Cardiac fibroblast (primary cell): ENCODE data around the gene PLPP4.
A peak's percentile ranks its signal among the peaks of the same experiment; 100 is the strongest.

Source experiments
- DNase-seq, 2 donors: peaks; one replicate each; pipeline versions ENCODE4 v3.0.0 to v3.0.0-alpha.2; 2010; ENCODE audit warnings: low read depth in 2 of 2
- H3K4me3 ChIP-seq, 2 donors: replicated peaks in 1 of 2; 1 replicate in 1 of 2; 2 replicates in 1 of 2; pipeline ENCODE4 v1.5.1; 2011; ENCODE audit warnings: low read depth in 2 of 2, low read length in 2 of 2, mild to moderate bottlenecking in 2 of 2, moderate library complexity in 1 of 2
- TF ChIP-seq, protein P1 (sequence below): IDR thresholded peaks from one replicate; pipeline ENCODE4 v1.5.1; 2011; ENCODE audit warnings: low read depth, mild to moderate bottlenecking, low read length, inconsistent platforms

Gene PLPP4

DNA sequence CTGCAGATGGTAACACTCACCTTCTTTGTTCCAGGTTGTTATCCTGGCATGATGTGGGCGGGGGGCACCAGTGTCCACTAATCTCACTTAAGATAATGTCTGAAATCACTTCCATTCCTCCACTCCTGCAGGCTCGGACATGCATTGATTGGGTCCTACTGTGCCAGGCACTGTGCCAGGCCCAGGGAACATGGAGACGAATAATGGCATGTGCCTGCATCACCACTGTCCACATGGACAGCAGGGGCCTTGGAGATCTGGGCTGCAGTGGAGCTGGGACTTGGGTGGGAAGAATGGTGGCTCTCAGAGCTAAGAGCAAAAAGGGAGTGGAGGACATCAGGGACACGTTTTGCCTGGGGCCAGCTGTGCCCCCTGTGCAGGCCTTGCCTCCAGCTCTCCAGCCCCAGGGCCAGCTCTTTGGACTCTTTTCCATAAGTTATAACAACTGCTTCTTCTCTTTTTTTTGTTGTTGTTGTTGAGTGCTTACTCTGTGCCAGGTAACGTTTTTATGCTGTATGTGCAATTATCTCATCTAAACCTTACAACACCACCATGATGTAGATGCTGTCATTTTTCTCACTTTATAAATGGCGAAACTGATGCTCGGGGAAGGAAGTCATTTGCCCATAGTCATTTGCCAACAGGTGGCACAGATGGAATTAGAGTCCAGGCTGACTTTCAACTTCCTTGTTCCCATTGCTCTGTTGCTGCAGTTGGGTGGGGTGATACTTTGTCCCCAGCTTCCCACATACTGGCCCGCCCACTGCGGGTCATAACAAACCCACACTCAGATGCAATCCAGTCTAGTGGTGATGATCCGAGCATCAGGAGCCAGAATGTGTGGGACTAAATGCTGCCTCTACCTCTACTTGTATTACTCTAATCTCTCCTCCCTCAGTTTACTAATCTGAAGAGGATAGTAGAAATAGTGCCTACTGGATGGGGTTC lies 19.1 kb downstream of the PLPP4 start:
- DNase-seq, result no peak
- H3K4me3 ChIP-seq, result no peak overlapping the region
- TF ChIP-seq, protein P1, sequence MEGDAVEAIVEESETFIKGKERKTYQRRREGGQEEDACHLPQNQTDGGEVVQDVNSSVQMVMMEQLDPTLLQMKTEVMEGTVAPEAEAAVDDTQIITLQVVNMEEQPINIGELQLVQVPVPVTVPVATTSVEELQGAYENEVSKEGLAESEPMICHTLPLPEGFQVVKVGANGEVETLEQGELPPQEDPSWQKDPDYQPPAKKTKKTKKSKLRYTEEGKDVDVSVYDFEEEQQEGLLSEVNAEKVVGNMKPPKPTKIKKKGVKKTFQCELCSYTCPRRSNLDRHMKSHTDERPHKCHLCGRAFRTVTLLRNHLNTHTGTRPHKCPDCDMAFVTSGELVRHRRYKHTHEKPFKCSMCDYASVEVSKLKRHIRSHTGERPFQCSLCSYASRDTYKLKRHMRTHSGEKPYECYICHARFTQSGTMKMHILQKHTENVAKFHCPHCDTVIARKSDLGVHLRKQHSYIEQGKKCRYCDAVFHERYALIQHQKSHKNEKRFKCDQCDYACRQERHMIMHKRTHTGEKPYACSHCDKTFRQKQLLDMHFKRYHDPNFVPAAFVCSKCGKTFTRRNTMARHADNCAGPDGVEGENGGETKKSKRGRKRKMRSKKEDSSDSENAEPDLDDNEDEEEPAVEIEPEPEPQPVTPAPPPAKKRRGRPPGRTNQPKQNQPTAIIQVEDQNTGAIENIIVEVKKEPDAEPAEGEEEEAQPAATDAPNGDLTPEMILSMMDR, result no peak

DNA sequence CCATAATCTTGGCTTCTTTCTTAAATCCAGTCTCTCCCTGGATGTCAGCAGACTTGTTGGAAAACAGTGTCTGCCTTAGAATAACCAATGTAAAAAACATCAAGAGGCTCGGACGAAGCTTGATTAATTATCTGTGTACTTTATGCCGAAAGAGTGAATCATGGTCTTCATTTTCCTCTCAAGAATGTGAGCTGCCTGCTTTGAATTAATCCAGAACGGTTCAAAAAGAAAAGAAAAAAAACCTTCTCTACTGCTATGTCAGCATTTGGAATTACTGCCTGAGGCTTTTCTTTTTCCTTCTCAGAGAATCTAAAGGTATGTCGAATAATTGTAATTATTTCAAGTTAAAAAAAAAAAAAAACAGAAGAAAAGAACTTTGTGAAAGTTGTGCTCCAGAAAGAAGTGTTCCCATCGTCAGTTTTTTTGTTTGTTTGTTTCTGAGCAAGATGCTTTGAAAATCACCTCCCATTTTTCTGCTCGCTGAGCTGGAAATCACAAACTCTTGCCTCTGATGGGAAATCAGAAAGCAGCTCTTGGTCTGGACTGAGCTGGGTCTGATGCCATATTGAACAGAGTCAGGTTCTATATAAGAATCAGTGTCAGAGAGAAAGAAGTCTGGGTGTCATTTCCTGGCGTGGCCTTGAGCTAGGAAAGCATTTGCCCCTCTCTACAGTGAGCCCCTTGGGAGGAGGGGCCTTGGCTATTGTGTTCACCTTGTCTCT lies 20.2 kb downstream of the PLPP4 start:
- no peak overlapping the region for H3K4me3 ChIP-seq
- TF ChIP-seq, protein P1, result no peak
- peak in 1 of 2 donors; percentile 40 for DNase-seq

DNA sequence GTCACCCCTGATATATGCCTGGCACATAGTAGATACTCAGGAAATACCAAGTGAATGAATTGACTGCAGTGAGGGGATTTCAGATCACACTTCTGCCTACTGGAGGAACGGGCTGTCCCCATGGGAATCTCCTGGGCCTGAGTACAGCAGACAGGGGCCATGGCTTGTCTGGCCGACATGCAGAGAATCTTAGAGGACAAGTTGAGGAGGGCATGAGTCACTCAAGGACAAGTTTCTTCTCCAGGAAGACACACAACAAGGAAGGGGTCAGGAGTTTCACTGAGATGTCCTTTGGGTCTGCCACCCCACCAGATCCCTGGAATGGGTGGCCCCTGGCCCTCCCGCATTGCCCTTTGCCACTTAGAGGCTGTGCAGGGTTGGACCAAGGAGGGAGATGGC lies 20.7 kb downstream of the PLPP4 start:
- H3K4me3 ChIP-seq, result no peak overlapping the region
- DNase-seq, result peak in 1 of 2 donors; percentile 10
- TF ChIP-seq, protein P1, result no peak

DNA sequence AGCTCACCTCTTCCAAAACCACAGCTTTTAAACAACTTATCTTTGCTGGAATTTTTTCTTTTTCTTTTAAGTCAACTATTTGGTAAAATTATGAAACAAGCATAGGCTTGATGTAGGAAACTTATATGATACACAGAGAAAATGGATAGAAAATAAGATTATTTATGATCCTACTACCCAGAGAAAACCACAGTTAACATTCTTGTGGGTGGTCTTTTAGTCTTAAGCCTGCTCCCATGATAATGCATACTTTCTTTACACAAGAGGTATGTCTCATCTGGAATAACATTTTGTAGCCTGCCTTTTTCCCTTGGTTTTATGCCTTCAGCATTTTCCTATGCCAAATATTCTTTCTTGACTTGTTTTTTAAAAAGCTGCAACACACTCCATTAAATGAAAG lies 21.4 kb downstream of the PLPP4 start:
- no peak overlapping the region for H3K4me3 ChIP-seq
- DNase-seq, result no peak

DNA sequence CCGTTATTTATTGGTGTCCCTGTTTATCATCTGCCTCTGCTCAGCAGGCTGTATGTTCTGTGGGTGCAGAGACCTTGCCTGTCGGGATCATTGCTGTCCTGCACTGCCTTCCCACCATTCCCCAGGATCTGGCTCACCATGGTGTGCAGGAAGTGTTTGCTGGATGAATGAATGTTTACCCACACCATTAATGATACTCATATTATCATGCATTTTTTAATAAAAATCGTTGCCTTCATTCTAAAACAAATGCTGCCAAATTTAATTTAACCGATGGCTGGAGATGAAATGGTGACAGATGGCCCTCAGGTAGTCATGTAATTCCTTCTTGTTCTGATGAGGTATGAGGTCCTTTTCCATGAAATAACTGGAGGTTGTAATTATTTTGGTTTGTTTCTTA lies 22.5 kb downstream of the PLPP4 start:
- no peak overlapping the region for H3K4me3 ChIP-seq
- TF ChIP-seq, protein P1, result no peak

More for the DNA sequence above, 21.4 kb downstream of the PLPP4 start:
- TF ChIP-seq, protein P1, result no peak

DNA sequence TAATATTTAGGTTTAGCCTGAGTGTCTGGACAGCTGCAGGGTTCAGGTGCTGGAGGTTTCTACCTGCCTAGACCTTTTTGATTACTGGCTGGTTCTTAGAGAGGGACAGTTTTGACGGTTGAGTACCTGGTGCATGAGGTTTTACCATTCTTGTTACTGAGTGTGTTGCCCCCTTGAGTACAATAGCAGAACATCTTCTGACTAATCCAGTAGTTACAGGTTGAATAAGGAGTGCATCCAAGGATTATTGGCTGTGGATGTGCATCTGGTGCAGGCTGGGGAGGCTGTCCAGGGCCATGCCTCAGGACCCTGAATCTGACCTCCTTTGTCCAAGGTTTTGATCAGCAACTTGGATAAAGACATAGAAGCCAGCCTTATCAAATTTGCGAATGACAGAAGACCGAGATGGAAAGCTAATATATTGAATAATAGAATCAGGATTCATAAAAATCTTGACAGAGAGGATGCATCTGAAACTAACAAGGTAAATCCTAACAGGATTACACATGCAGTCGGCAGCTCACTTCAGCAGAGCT lies 23.1 kb downstream of the PLPP4 start:
- TF ChIP-seq, protein P1, result no peak
- DNase-seq, result no peak
- H3K4me3 ChIP-seq, result no peak overlapping the region

More for the DNA sequence above, 22.5 kb downstream of the PLPP4 start:
- no peak for DNase-seq
